HepG2 (cell line): ENCODE measurements around the gene IFIT1B. TPM values are rescaled to one million over a fixed set of nuclear protein-coding genes. Genes with fewer than 3 reads are reported as not detected.

ENCODE experiments used
- ADNP ChIP-seq: sonication (generic); formaldehyde crosslinking; IDR thresholded peaks from 2 replicates; pipeline ENCODE4 v1.4.0; 2020; ENCODE audit warnings: missing genetic modification reagents
- BRF2 ChIP-seq: sonication (generic); formaldehyde crosslinking; IDR thresholded peaks from 2 replicates; pipeline ENCODE4 v1.8.1; 2022; ENCODE audit warnings: mild to moderate bottlenecking, missing genetic modification reagents
- HCFC1 ChIP-seq: fragments of 150-350 bp; IDR thresholded peaks from 2 replicates; pipeline ENCODE4 v1.6.1; 2014; ENCODE audit warnings: low read depth, low read length
- KDM1A ChIP-seq: IDR thresholded peaks from 2 replicates; pipeline ENCODE4 v1.6.1; 2016; ENCODE audit warnings: missing compliant biosample characterization
- NR2C2 ChIP-seq: sonication (generic); formaldehyde crosslinking; IDR thresholded peaks from 2 replicates; pipeline ENCODE4 v1.4.0; 2020; ENCODE audit warnings: missing genetic modification reagents, mild to moderate bottlenecking, moderate library complexity, borderline replicate concordance
- PRDM4 ChIP-seq: sonication (generic); formaldehyde crosslinking; IDR thresholded peaks from 2 replicates; pipeline ENCODE4 v1.9.0; 2021; ENCODE audit warnings: missing genetic modification reagents, borderline replicate concordance
- SKI ChIP-seq: fragments of 450-650 bp; IDR thresholded peaks from one replicate; pipeline ENCODE4 v1.6.1; 2018; ENCODE audit warnings: mild to moderate bottlenecking; ENCODE audit not compliant: partially characterized antibody
- SOX6 ChIP-seq, 2 experiments: fragments of 450-650 bp in 1 of 2; sonication (generic) in 1 of 2; formaldehyde crosslinking in 1 of 2; IDR thresholded peaks; 2 replicates each; pipeline versions ENCODE4 v1.4.0 to v1.6.1; 2017 to 2020; ENCODE audit warnings: antibody characterized with exemption in 1 of 2, mild to moderate bottlenecking in 1 of 2, missing genetic modification reagents in 1 of 2
- TBP ChIP-seq: sonication (generic); formaldehyde crosslinking; IDR thresholded peaks from 2 replicates; pipeline ENCODE4 v1.5.0; 2020; ENCODE audit warnings: missing genetic modification reagents
- THAP8 ChIP-seq: sonication (generic); formaldehyde crosslinking; IDR thresholded peaks from 2 replicates; pipeline ENCODE4 v1.5.1; 2020; ENCODE audit warnings: missing genetic modification reagents, mild to moderate bottlenecking, borderline replicate concordance
- YY1 ChIP-seq: IDR thresholded peaks from 2 replicates; pipeline ENCODE4 v1.6.1; 2011; ENCODE audit warnings: low read length, low read depth, moderate library complexity, mild to moderate bottlenecking; ENCODE audit not compliant: insufficient read depth, insufficient replicate concordance
- ZKSCAN1 ChIP-seq: fragments of 150-350 bp; IDR thresholded peaks from 2 replicates; pipeline ENCODE4 v1.6.1; 2014; ENCODE audit warnings: low read length
- ZNF17 ChIP-seq: sonication (generic); formaldehyde crosslinking; IDR thresholded peaks from 2 replicates; pipeline ENCODE4 v1.5.0; 2020; ENCODE audit warnings: mild to moderate bottlenecking, missing genetic modification reagents
- ZNF232 ChIP-seq: sonication (generic); formaldehyde crosslinking; IDR thresholded peaks from 2 replicates; pipeline ENCODE4 v1.4.0; 2020; ENCODE audit warnings: missing genetic modification reagents, borderline replicate concordance
- ZNF317 ChIP-seq: sonication (generic); formaldehyde crosslinking; IDR thresholded peaks from 2 replicates; pipeline ENCODE4 v1.5.0; 2020; ENCODE audit warnings: mild to moderate bottlenecking, missing genetic modification reagents
- ZNF616 ChIP-seq: sonication (generic); formaldehyde crosslinking; IDR thresholded peaks from 2 replicates; pipeline ENCODE4 v1.5.0; 2020; ENCODE audit warnings: low read depth, mild to moderate bottlenecking, missing genetic modification reagents
- ZNF652 ChIP-seq: IDR thresholded peaks from 2 replicates; pipeline ENCODE4 v1.6.1; 2016; ENCODE audit warnings: low read depth, borderline replicate concordance
- polyA plus RNA-seq, 8 experiments: library from polyadenylated mRNA; depleted of rRNA in 3 of 8; stranded (reverse) in 7 of 8; unstranded in 1 of 8; fragments of >200 nt; fragmentation: Illumina TruSeq in 4 of 8; extraction: Trizol in 4 of 8; gene quantifications; 2 replicates each; pipeline versions ENCODE4 v1.2.1 to v1.2.3, GENCODE V29; 2011 to 2016; ENCODE audit warnings: low read depth in 4 of 8, missing spikeins in 1 of 8, mixed read lengths in 1 of 8; ENCODE audit not compliant: insufficient read depth in 1 of 8
- total RNA-seq, 5 experiments: library from RNA; depleted of rRNA; stranded (reverse); fragments of >200 nt; fragmentation: Illumina TruSeq; extraction: Trizol; gene quantifications; 2 replicates each; pipeline ENCODE4 v1.2.3, GENCODE V29; 2016; ENCODE audit warnings: low read depth in 1 of 5
- TF ChIP-seq, protein P1 (sequence below), 2 experiments: sonication (generic) in 1 of 2; formaldehyde crosslinking in 1 of 2; IDR thresholded peaks; 2 replicates each; pipeline versions ENCODE4 v1.6.1 to v1.9.0; 2014 to 2022; ENCODE audit warnings: antibody characterized with exemption in 1 of 2, borderline replicate concordance in 1 of 2, inconsistent platforms in 1 of 2, low read depth in 1 of 2, missing genetic modification reagents in 1 of 2

The IFIT1B gene
- total and polyA plus RNA-seq, 2 of the 13 experiments (the other 11 are each of a cell fraction or from before 2014, with no cell fraction given): not detected

DNA sequence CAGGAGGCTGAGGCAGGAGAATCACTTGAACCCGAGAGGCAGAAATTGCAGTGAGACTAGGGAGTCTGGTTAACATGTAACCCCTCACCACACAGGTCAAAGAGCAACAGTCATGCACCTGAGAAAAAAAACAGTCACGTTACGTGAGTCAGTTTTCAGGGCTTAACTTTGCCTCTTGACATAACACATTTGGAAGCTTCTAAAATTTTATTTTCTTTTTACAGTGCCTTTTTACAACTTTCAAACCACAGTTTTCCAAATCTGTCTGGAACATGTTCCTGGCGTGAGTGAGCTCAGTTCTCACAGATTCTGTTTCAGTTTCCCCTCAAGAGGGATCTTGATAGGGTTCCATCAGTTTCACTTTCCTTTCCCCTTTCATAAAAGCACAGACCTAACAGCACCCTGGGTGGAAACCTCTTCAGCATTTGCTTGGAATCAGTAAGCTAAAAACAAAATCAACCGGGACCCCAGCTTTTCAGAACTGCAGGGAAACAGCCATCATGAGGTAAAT, 45.7 kb upstream of the IFIT1B start (continued):
- no peak for TF ChIP-seq YY1
- no peak for TF ChIP-seq THAP8 (CRISPR knock-in tag)
- TF ChIP-seq PRDM4 (CRISPR knock-in tag): no peak
- TF ChIP-seq NR2C2 (CRISPR knock-in tag): peak; percentile 90
- no peak for TF ChIP-seq TBP (CRISPR knock-in tag)
- TF ChIP-seq ZNF317: peak; percentile 31; the same call in 1 of the 2 replicates
- TF ChIP-seq ZNF652: no peak
- TF ChIP-seq KDM1A: peak; percentile 72; the same call in 1 of the 2 replicates
- no peak for TF ChIP-seq ZNF17
- TF ChIP-seq HCFC1: no peak
- no peak for TF ChIP-seq SOX6 (IDR thresholded peaks at IDR 0.05)
- peak; percentile 58 for TF ChIP-seq SOX6 (CRISPR knock-in tag; IDR thresholded peaks at IDR 0.05)
- TF ChIP-seq ZNF616 (CRISPR knock-in tag): no peak
- no peak for TF ChIP-seq ZNF232 (CRISPR knock-in tag)
- no peak for TF ChIP-seq ZKSCAN1
- TF ChIP-seq, protein P1, sequence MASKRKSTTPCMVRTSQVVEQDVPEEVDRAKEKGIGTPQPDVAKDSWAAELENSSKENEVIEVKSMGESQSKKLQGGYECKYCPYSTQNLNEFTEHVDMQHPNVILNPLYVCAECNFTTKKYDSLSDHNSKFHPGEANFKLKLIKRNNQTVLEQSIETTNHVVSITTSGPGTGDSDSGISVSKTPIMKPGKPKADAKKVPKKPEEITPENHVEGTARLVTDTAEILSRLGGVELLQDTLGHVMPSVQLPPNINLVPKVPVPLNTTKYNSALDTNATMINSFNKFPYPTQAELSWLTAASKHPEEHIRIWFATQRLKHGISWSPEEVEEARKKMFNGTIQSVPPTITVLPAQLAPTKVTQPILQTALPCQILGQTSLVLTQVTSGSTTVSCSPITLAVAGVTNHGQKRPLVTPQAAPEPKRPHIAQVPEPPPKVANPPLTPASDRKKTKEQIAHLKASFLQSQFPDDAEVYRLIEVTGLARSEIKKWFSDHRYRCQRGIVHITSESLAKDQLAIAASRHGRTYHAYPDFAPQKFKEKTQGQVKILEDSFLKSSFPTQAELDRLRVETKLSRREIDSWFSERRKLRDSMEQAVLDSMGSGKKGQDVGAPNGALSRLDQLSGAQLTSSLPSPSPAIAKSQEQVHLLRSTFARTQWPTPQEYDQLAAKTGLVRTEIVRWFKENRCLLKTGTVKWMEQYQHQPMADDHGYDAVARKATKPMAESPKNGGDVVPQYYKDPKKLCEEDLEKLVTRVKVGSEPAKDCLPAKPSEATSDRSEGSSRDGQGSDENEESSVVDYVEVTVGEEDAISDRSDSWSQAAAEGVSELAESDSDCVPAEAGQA (IDR thresholded peaks at IDR 0.05; ENCODE audit: low read depth): no peak
- TF ChIP-seq, protein P1 (CRISPR knock-in tag; IDR thresholded peaks at IDR 0.05; ENCODE audit: borderline replicate concordance): no peak
- TF ChIP-seq ADNP: peak; percentile 94
- no peak for TF ChIP-seq SKI
- TF ChIP-seq BRF2: no peak
